HG03064 (cell line): ENCODE data around the gene IRX3.

Experiments used
- ATAC-seq: cut with Tn5 transposase; IDR thresholded peaks from one replicate; pipeline ENCODE4 v1.9.1; 2021; ENCODE audit warnings: low read depth; ENCODE audit not compliant: unreplicated experiment

The IRX3 gene

DNA sequence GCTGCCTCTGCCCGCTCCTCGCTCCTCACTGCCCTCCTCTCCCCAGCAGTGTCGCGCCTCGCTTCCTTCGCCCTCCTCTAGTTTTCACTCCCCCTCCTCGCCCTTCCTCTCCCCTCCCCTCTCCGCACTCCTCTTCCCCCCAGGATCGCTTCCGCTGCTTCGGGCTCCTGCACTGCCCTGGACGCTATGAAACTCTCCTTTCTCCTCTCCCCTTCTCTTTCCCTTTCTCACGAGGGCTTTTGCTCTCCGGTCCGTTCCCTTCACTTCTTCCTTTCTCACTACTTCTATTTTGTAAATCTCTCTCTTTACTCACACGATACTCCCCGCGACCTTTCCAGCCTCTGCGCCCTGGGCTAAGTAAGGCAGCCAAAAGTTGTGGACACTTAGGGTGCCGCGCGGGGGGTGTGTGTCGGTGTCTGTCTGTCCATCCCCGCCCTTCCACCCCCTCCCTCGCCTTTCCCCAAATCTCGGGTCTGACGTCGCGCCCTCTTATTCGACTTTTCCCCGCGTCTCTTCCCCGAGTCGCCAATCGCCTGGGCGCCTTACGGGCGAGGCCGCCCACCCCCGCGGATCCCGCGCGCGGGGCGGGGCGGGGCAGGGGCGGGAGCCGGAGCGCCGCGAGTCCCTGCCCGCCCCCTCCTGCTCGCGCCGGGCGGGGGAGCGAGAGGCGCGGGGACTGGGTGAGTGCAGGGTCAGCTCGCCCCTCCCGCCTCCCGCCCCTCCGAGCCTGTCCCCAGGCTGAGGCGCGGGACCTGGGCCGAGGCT lies at the start of gene IRX3:
IRX3 (minus strand) TSS at position 422 of the 765 bp plus-strand sequence. CDS start 737 bp downstream, outside the sequence.
- ATAC-seq: no peak

DNA sequence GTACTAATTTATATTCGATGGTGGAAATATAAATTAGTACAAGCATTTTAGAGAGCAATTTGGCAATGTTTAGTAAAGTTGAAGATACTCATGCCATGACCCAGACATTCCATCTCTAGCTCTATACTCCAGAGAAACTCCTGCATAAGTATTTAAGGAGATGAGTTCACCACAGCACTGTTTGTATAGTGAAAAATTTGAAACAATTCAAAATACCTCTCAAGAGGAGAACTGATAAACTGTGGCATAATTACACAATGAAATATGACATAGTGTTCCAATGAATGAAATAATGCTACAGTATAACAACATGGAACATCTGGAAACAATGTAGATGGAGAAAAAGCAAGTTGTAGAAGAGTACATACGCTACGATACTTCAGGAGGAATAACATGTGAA lies 48.6 kb upstream of the IRX3 start:
- ATAC-seq: no peak

DNA sequence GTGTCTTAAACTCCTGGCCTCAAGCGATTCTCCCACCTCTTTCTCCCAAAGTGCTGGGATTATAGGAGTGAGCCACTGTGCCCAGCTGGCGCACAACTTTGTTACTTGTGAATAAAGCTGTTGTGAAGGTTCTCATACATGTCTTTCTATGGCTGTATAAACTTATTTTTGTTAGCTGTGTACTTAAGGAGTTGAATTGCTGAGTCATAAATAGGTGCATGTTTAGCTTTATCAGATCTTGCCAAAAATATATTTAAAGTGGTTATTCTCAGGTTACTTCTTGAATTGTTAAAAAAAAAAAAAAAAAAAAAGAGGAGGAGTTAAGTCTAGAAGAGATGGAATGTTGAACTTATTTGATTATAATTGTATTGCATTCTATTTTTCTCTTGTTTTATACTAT lies 47.6 kb upstream of the IRX3 start:
- ATAC-seq: no peak

DNA sequence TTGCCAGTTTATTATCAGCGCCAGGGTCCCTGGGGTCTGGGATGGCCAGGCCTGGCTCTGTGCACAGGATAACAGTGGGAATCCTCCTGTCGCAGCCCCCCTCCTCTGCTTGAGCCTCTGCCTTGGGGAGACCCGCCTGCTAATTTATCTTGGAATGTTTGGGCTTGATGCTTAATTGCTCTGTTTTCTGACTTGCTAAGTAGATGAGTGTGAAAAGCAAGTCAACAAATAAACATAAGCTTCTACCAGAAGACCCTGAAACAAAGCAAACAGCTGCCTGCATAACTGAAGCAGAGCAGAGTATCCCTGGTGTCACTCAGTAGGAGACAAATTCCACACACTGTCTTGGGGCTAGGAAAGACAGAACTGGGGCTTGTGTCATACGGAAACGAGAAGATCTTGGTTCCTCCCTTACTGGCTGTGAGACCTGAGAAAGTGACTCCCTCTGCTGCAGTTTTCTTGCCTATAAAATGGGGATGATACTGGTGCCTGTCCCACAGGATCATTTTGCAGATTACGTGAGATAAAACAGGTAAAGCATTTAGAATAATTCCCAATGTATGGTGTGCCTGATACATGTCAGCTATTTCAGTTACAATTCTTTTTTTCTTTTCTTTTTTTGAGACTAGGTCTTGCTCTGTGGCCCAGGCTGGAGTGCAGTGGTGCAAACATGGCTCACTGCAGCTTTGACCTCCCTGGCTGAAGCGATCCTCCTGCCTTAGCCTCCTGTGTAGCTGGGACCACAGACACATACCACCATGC lies 44.8 kb upstream of the IRX3 start:
- ATAC-seq: no peak

DNA sequence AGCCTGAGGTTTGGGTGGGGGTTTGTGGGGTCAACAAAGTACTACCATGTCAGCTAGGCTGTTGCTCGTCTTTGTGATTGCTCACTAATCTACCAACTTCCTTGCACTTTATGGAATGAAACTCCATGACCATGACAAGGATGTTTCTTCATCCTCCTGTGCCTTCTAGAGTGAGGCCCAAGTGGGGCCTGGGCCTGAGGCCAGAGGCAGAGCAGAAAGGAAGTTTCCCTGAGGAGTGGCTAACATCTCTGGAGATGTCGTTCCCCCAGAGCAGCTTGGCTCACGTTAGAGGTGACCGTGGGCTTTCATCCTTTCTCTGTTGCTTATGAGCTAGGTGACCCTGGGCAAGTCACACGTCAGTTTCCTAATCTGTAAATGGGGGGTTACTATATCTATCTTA lies 41.0 kb upstream of the IRX3 start:
- no peak for ATAC-seq

DNA sequence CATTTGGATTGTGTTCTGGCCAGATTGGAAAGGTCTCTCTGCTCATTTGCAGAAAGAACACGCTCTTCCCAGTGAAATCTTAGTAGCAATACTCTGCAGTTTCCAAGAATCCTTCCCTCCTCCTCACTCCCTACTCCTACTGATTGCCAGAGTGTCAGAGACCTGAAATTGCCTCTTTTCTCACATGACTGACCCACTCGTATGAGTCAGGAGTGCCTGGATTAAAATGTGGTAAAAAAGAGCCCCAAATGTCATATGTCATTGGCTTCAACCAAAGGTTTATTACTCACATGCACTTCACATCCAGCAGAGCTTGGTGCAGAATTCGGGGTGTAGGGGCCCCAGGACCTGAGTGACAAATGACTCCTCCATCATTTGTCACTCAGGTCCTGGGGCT lies 39.7 kb upstream of the IRX3 start:
- no peak for ATAC-seq

DNA sequence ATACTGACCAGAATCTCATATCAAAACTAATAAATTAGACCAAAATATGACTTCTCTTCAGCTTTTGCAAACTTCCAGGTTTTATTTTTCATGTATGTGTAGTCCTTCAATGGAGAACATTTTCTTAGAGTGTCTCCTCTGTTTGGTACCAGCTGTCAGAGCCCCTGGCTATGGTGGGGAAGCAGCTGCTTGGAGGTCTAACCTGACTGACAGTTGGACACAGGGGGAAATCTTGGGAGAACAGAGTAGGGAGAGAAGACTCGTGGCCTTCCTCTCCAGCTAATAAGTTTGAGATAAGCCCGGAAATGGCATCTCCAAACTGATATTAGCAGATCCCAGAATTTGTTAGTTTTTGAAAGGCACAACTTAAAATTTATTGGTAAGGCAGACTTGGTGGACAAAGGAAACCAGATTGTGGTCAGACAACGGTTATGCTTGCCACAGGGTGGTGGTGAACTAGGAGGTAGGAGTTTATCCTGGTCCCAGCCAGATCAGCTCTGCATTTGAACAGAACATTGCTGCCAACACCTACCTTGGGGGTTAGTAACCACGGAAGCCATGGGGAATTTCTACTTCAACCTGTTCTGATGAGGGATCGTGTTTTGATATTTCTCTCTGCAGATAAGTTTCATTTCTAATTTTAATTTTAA lies 39.2 kb upstream of the IRX3 start:
- no peak for ATAC-seq

DNA sequence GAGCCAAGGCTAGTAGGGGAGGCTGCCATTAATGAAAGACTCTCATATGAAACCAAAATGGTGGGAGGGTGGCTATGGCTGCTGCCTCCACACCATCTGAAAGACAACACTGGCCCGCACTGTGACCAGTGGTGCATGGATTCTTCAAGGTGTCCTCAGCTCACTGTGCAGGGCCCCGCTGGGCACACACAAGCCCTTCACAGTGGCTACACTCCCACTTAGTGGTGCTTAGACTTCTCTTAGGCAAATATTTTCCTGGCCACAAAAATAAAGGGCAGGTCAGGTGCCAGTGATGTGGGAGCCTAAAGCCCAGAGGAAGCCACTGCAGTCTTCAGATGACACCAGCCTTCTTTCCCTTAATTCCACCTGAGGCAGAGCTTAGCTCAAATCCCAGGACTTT lies 38.1 kb upstream of the IRX3 start:
- ATAC-seq: no peak

DNA sequence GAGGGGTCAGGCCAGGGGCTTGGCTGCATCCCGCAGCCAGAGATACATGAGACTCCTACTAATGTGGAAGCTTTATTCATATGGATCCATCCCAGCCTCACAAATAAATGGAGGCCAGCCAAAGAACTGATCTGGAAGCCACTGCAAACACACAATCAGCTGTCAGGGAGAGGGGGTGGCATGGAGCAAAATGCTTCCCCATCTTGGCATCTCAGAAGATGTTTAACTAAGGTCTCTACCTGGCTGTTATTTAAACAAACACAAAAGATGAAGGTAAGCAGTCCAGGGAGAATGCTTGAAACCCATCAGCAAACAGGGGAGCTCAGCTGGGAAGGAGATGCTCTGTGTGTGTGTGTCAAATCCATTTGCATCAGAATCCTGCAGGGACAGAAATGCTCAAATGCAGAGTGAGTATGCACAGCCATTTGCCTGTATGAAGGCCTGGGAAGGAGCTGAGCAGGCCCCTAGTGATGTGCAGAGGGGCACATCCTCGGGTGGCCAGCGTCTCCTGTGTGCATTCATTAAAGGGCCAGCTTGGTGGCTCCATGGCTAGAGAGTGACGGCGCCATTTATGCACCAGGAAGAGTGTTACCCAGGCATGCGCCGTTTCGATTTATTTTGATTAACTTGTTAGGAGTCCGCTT lies 34.2 kb upstream of the IRX3 start:
- ATAC-seq: no peak

DNA sequence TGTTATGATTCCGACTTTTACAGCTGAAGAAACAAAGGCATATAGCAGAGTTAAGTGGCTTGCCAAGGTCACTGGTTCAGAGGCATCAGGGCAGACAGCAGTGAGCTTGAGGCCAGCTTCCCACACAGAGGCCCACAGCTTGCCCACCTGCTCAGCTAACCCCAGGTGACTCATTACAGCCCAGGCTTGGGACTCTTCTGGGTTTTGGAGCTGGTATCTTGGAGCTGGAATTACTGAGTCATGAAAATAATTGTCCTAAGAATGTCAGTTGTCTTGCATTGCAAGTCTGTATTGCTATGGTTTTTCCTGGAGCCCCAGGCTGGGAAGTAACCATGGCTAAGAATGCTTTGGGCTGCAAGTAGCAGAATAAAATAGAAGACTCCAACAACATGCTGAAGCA lies 32.4 kb upstream of the IRX3 start:
- no peak for ATAC-seq

DNA sequence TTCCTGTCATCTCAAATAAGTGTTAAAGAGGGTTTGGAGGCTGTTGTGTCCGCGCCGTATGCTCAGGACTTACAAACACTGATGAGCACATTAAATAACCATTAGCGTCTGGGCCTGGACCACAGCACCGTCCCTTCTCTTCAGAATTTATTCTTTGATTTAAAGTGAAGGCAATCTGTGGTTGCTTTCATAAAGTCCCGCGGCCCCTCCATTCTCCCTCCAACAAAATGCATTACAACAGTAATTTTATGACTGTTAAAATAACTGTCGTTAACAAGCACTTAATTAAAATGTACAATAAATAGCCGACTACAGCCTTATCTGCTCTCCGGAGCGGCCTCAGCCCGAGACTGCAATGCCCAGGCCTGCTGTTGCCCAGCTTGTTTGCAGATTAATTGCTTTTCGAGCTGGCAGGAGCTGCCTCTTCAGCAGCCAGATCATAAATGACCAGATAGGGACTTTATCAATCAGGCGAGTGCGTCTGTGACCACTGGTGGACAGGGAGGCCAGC lies 30.6 kb upstream of the IRX3 start:
- ATAC-seq: no peak

DNA sequence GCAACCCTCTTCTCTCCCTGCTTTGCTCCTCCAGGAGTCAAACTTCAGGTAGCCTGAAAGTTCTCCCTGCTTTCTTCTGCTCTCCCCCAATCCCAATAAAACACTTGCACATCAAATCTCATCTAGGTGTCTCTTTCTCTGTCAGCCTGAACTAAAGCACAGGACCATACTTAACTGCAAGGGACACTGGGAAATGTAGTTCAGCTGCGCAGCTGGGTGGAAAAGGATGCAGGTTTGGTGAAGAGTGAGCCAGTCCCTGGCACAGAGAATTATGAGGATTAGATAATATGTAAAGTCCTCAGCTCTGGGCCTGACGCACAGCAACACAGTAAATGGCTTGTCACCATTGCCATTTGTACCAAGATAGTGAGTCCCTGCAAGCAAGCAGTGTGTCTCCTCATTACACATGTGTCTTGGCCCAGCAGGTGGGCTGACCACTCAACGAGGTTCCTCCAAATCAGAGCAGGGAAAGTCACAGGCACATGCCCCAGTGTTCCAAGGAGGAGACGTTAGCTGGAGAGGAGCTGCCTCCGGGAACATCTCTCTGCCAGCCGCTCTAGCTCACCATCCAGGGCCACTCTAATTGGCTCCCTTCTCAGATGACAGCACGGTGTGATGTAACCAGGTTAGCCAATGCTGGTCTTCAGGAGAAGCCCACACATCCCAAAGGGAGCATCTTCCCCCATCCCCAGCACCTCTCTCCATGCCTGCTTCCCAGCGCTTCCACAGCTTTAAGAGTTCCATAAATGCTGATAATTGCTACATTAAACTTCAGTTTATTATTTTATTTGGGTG lies 29.7 kb upstream of the IRX3 start:
- no peak for ATAC-seq

DNA sequence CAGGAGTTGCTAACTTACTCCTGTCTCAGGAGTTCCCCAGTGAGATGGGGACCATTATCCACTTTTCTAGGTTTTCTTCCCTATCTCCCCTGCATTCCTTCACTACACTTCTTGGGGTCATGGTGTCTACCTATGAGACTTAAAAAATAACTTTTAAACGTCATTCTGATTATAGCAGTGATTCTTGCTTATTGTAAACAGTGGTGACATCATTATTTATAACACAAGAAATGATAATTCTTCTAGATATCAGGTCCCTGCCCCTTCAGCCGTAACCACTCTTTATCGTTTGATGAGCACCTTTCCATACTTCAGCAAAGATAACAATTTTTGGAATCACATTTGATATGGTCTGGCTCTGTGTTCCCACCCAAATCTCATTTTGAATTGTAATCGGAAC lies 27.2 kb upstream of the IRX3 start:
- no peak for ATAC-seq

DNA sequence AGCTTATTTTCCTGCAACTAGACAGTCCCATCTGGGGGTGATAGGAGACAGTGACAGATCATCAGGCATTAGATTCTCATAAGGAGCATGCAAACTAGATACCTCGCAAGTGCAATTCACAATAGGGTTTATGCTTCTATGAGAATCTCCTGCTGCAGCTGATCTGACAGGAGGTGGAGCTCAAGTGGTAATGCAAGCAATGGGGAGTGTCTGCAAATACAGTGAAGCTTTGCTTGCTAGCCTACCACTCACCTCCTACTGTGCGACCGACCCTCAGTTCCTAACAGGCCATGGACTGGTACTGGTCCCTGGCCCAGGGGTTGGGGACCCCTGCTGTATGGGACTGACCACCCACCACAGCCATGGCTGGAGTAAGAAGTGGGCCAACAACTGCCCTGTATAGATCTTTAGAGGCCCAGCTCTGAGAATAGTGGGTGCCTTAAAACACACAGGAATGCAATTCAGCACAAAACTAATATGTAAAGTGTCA lies 26.0 kb upstream of the IRX3 start:
- no peak for ATAC-seq

DNA sequence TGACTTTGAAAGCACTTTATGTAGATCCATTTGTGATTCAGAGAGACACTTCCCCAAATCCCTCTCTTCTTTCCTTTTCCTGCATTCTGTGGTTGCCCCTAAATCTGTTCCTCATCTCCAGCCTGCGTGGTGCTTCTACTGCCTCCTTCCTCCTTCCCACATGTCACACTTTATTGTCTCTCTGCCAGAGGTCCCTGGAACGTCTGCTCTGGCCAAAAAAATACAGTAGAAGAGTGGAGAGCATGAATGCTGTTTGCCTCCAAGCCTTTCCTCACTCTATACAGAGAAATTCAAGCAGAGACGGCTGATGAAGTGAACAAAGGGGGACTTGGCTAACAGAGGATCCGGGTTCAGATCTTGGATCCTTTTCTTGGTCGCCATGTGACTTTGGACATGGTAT lies 22.8 kb upstream of the IRX3 start:
- ATAC-seq: no peak

DNA sequence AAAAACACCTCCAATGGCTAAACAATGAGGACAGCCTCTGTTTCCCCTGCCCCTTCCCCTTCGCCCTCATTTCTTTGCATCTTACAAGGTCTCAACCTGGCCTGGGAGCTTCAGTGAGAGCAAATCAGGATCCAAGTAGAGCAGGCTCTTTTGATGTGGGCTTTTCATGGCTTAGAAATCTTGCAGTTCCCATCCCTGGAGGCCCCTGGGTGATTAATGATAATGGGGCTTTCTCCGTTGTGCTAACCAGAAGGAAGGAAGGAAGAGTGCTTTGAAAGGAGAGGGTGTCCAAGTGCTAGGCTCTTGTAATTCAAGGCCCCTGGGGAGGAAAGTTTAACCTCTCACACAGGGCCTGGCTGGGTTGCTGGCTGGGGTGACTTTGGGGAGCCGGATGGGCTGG lies 18.5 kb upstream of the IRX3 start:
- no peak for ATAC-seq

DNA sequence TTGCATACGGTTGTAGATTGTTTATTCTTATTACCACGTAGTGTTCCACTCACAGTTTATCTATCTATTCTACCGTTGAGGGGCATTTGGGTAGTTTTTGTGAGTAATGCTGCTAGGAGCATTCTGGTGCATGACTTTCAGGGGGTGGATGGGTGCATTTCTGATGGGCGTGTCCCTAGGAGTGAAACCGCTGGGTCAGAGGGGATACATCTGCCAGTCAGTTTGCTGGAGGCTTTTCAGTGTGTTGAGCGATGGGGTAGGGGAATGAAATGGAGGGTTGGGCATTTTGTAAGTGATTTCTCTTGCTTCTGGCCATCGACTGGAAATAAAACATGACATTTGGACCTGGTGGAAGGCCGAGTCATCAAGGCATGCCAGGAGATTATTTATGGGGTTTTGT lies 17.0 kb upstream of the IRX3 start:
- ATAC-seq: no peak

DNA sequence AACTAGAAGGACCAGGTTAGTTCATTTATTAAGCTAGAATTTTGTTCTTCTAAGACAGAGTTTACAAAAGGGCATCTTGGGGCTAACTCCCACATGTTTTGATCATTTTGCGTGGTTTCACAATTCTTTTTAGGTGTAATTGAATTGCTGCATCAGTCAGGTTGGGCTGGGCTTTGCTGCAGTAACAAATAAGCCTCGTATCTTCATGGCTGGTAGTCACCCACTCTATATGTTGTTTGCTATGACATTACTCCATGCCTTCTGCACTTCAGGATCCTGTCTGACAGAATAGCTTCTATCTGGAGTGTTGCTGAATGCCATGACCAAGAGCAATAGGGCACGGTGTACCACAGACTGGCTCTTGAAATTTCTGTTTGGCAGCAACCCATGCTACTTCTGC lies 10.6 kb upstream of the IRX3 start:
- ATAC-seq: no peak

DNA sequence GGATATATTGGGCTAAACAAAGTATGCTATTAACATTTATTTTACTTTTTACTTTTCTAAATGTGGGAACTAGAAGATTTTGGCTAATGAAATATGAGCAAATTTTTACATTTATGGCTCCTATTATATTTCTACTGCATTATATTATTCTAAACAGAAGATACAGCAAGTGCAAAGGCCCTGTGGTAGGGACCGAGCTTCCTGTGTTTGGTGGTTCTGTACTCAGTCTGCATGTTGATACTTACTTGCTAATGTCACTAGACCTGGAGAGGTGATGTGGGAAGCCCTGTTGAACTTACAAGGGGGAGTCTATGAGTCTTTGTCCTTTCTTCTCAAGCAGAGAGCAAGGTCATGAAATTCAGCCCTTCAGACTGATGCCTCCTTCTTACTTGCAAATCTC lies 10.0 kb upstream of the IRX3 start:
- no peak for ATAC-seq
